Measurements from ENCODE around the gene TPBGL. TPM values are rescaled to one million over a fixed set of nuclear protein-coding genes. Genes with fewer than 3 reads are reported as not detected.

Gene TPBGL
- total and polyA plus RNA-seq, 2 experiments from 2014 or later: 0.08 to 0.21 TPM

- Histone ChIP-seq H4K20me1 (replicated peaks; ENCODE audit: insufficient read depth) (no peaks in the 10 kb centered on the region), H3K27ac (ENCODE audit: low read depth) (no peak overlapping the region), H3K79me2 (replicated peaks; ENCODE audit: insufficient read depth) (no peaks in the 10 kb centered on the region), H3K9me2 (ENCODE audit: insufficient read depth) (0 out of 2 replicates have a peak, but pooled peaks cover 2% of the 10 kb centered on the region), H3K4me3 (no peak overlapping the region), H3K36me3 (ENCODE audit: insufficient read depth) (no peaks in the 10 kb centered on the region), H2AFZ (no peak overlapping the region), H3K27me3 (ENCODE audit: insufficient read depth) (peaks cover 15% of the 10 kb centered on the region), H3K4me2 (no peak overlapping the region), H3K4me1 (ENCODE audit: insufficient read depth) (no peaks in the 10 kb centered on the region), H3F3A (replicated peaks; ENCODE audit: low read depth) (no peaks in the 10 kb centered on the region)
- H3K9me3 Mint-ChIP-seq: peaks cover 15% of the 10 kb centered on the region
- peaks cover 17% of the 10 kb centered on the region for H3K27me3 Mint-ChIP-seq (ENCODE audit: insufficient read depth, low read depth, poor library complexity)
- ATAC-seq (no peak), DNase-seq (ENCODE audit: low spot score) (no peak)
- no peaks in the 10 kb centered on the region for H3K4me1 Mint-ChIP-seq
- no peak overlapping the region for H3K4me3 Mint-ChIP-seq
- H3K27ac Mint-ChIP-seq: no peak overlapping the region
- TF ChIP-seq ETS1 (IDR thresholded peaks at IDR 0.05): no peak
- no peaks in the 10 kb centered on the region for H3K36me3 Mint-ChIP-seq (ENCODE audit: low read depth)
Measured at GRCh38 chr11:75248924-75249256, 8.3 kb downstream of the TPBGL start.

GRCh38 chr11:75249704-75250103, 9.1 kb downstream of the TPBGL start:
- Histone ChIP-seq H2AFZ (no peak overlapping the region), H3K79me2 (replicated peaks; ENCODE audit: insufficient read depth) (no peaks in the 10 kb centered on the region), H3K4me3 (no peak overlapping the region), H3K27me3 (ENCODE audit: insufficient read depth) (peaks cover 7% of the 10 kb centered on the region), H3K4me1 (ENCODE audit: insufficient read depth) (no peaks in the 10 kb centered on the region), H3K36me3 (ENCODE audit: insufficient read depth) (no peaks in the 10 kb centered on the region), H3K27ac (ENCODE audit: low read depth) (no peak overlapping the region), H3K4me2 (no peak overlapping the region), H3K9me2 (ENCODE audit: insufficient read depth) (0 out of 2 replicates have a peak, but pooled peaks cover 2% of the 10 kb centered on the region), H4K20me1 (replicated peaks; ENCODE audit: insufficient read depth) (no peaks in the 10 kb centered on the region), H3F3A (replicated peaks; ENCODE audit: low read depth) (no peaks in the 10 kb centered on the region)
- peaks cover 11% of the 10 kb centered on the region for H3K27me3 Mint-ChIP-seq (ENCODE audit: insufficient read depth, low read depth, poor library complexity)
- no peak overlapping the region for H3K4me3 Mint-ChIP-seq
- H3K9me3 Mint-ChIP-seq: peaks cover 18% of the 10 kb centered on the region
- H3K27ac Mint-ChIP-seq: no peak overlapping the region
- no peak for TF ChIP-seq JUNB (IDR thresholded peaks at IDR 0.05; ENCODE audit: unreplicated experiment)
- no peaks in the 10 kb centered on the region for H3K4me1 Mint-ChIP-seq
- H3K36me3 Mint-ChIP-seq (ENCODE audit: low read depth): no peaks in the 10 kb centered on the region
- ATAC-seq (no peak), DNase-seq (ENCODE audit: low spot score) (no peak)

GRCh38 chr11:75254326-75254725, 13.8 kb downstream of the TPBGL start:
- Histone ChIP-seq H3K4me1 (ENCODE audit: insufficient read depth) (no peaks in the 10 kb centered on the region), H3K4me2 (no peak overlapping the region), H4K20me1 (replicated peaks; ENCODE audit: insufficient read depth) (no peaks in the 10 kb centered on the region; the same call in 1 of the 2 replicates), H3K27ac (ENCODE audit: low read depth) (no peak overlapping the region), H3F3A (replicated peaks; ENCODE audit: low read depth) (no peaks in the 10 kb centered on the region), H3K79me2 (replicated peaks; ENCODE audit: insufficient read depth) (no peaks in the 10 kb centered on the region), H2AFZ (no peak overlapping the region), H3K4me3 (no peak overlapping the region), H3K36me3 (ENCODE audit: insufficient read depth) (no peaks in the 10 kb centered on the region), H3K9me2 (ENCODE audit: insufficient read depth) (no peaks in the 10 kb centered on the region), H3K27me3 (ENCODE audit: insufficient read depth) (no peaks in the 10 kb centered on the region)
- no peak for TF ChIP-seq ETS1 (IDR thresholded peaks at IDR 0.05)
- TF ChIP-seq, protein P1, sequence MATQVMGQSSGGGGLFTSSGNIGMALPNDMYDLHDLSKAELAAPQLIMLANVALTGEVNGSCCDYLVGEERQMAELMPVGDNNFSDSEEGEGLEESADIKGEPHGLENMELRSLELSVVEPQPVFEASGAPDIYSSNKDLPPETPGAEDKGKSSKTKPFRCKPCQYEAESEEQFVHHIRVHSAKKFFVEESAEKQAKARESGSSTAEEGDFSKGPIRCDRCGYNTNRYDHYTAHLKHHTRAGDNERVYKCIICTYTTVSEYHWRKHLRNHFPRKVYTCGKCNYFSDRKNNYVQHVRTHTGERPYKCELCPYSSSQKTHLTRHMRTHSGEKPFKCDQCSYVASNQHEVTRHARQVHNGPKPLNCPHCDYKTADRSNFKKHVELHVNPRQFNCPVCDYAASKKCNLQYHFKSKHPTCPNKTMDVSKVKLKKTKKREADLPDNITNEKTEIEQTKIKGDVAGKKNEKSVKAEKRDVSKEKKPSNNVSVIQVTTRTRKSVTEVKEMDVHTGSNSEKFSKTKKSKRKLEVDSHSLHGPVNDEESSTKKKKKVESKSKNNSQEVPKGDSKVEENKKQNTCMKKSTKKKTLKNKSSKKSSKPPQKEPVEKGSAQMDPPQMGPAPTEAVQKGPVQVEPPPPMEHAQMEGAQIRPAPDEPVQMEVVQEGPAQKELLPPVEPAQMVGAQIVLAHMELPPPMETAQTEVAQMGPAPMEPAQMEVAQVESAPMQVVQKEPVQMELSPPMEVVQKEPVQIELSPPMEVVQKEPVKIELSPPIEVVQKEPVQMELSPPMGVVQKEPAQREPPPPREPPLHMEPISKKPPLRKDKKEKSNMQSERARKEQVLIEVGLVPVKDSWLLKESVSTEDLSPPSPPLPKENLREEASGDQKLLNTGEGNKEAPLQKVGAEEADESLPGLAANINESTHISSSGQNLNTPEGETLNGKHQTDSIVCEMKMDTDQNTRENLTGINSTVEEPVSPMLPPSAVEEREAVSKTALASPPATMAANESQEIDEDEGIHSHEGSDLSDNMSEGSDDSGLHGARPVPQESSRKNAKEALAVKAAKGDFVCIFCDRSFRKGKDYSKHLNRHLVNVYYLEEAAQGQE (IDR thresholded peaks at IDR 0.05; ENCODE audit: unreplicated experiment): no peak
- no peak for TF ChIP-seq ZNF331 (CRISPR knock-in tag; IDR thresholded peaks at IDR 0.05; ENCODE audit: low read depth)
- TF ChIP-seq NANOG (IDR thresholded peaks at IDR 0.05; ENCODE audit: borderline replicate concordance): no peak
- no peak for TF ChIP-seq STAT1 (IDR thresholded peaks at IDR 0.05; ENCODE audit: unreplicated experiment)
- no peak for TF ChIP-seq POLR2AphosphoS5 (IDR thresholded peaks at IDR 0.05; ENCODE audit: low read depth)
- TF ChIP-seq EZH2phosphoT487 (IDR thresholded peaks at IDR 0.05; ENCODE audit: unreplicated experiment): no peak
- TF ChIP-seq CREB1 (CRISPR knock-in tag; IDR thresholded peaks at IDR 0.05; ENCODE audit: low read depth): no peak
- no peak for TF ChIP-seq CTCF (conservative IDR thresholded peaks at IDR 0.05; ENCODE audit: low read depth in 2 of 2)
- TF ChIP-seq EZH2 (IDR thresholded peaks at IDR 0.05; ENCODE audit: low read depth, unreplicated experiment): no peak
- Mint-ChIP-seq H3K27me3 (ENCODE audit: insufficient read depth, low read depth, poor library complexity) (peaks cover 13% of the 10 kb centered on the region), H3K4me1 (no peaks in the 10 kb centered on the region), H3K27ac (no peak overlapping the region), H3K4me3 (no peak overlapping the region), H3K36me3 (ENCODE audit: low read depth) (no peaks in the 10 kb centered on the region), H3K9me3 (peaks cover 18% of the 10 kb centered on the region)
- ATAC-seq (no peak), DNase-seq (ENCODE audit: low spot score) (no peak)
